Urinary bladder (tissue), 4 donors: ENCODE results near the gene CRTC2. TPM values are rescaled to one million over a fixed set of nuclear protein-coding genes. Genes with fewer than 3 reads are reported as not detected.
"Not testable (repeated sequence)": the region's sequence is repeated elsewhere in the genome, so short reads cannot be mapped to it uniquely, and the experiment has no call there.

Experiments
- DNase-seq: peaks from one replicate; pipeline ENCODE4 v3.0.0-alpha.2; 2015; ENCODE audit errors: extremely low spot score
- H3K27ac ChIP-seq: one replicate; pipeline ENCODE4 v1.5.1; 2013; ENCODE audit warnings: low read depth, mild to moderate bottlenecking, moderate library complexity
- H3K36me3 ChIP-seq: one replicate; pipeline ENCODE4 v1.6.1; 2013; ENCODE audit warnings: mild to moderate bottlenecking, moderate library complexity; ENCODE audit not compliant: insufficient read depth
- H3K4me1 ChIP-seq: one replicate; pipeline ENCODE4 v1.6.1; 2013; ENCODE audit warnings: mild to moderate bottlenecking, moderate library complexity; ENCODE audit not compliant: insufficient read depth
- H3K4me3 ChIP-seq: one replicate; pipeline ENCODE4 v1.5.1; 2013; ENCODE audit warnings: low read depth, low read length
- WGBS: extraction: QIAGEN DNeasy Blood & Tissue Kit; methylation state at CpG from one replicate; pipeline ENCODE4 v1.1.7; 2013; 5-methylcytosine and 5-hydroxymethylcytosine counted together
- polyA plus RNA-seq: library from polyadenylated mRNA; stranded (reverse); fragments of 200-250 nt; gene quantifications from one replicate; pipeline ENCODE4 v1.2.3, GENCODE V29; 2013
- total RNA-seq: library from RNA; depleted of rRNA; stranded (reverse); fragments of >200 nt; gene quantifications from one replicate; pipeline ENCODE4 v1.2.3, GENCODE V29; 2014
- donor health status: healthy with polysubstance abuse.
- donor health status: healthy.

CRTC2 gene
- total and polyA plus RNA-seq, 2 donors: 4.3 to 29.8 TPM

- no peak overlapping the region for H3K4me3 ChIP-seq
- no peak overlapping the region for H3K27ac ChIP-seq
- H3K4me1 ChIP-seq: no peaks in the 10 kb centered on the region
- 49% methylated on average over 6 of the region's 6 CpGs for WGBS
- H3K36me3 ChIP-seq: no peaks in the 10 kb centered on the region
- DNase-seq: no peak
Measured at GRCh38 chr1:153984123-153984894, 25.9 kb upstream of the CRTC2 start.

DNA sequence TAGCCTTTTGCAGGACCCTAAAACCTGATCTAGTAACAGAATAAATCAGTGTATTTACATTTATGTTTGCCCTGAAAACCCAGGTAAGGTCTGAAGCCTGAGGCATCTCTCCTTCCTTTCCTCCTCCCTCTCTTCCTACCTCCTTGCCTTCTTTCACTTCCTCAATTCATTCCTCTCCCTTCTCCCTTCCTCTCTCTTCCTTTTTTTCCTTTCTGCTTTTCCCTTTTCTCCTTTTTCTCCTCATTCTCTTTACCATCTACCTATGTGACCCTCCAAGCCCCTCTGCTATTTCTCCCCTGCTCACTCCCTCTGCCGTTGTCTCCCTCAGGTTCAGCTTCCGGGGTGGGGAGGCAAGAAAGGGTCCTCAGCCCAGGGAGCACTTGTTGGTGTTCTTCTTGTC lies 23.3 kb upstream of the CRTC2 start:
- WGBS: 90% methylated on average over 2 of the region's 2 CpGs
- not testable (repeated sequence) for H3K36me3 ChIP-seq, DNase-seq, H3K27ac ChIP-seq, H3K4me3 ChIP-seq, H3K4me1 ChIP-seq

- not testable (repeated sequence) for DNase-seq, H3K27ac ChIP-seq, H3K36me3 ChIP-seq, H3K4me3 ChIP-seq, H3K4me1 ChIP-seq
- 90% methylated on average over 12 of the region's 12 CpGs for WGBS
Measured at GRCh38 chr1:153979091-153979490, 20.7 kb upstream of the CRTC2 start.

GRCh38 chr1:153978274-153978909 lies 20.0 kb upstream of the CRTC2 start:
- H3K4me3 ChIP-seq: no peak overlapping the region
- H3K4me1 ChIP-seq: no peaks in the 10 kb centered on the region
- H3K27ac ChIP-seq: no peak overlapping the region
- no peaks in the 10 kb centered on the region for H3K36me3 ChIP-seq
- no peak for DNase-seq
- 63% methylated on average over 9 of the region's 9 CpGs for WGBS

DNA sequence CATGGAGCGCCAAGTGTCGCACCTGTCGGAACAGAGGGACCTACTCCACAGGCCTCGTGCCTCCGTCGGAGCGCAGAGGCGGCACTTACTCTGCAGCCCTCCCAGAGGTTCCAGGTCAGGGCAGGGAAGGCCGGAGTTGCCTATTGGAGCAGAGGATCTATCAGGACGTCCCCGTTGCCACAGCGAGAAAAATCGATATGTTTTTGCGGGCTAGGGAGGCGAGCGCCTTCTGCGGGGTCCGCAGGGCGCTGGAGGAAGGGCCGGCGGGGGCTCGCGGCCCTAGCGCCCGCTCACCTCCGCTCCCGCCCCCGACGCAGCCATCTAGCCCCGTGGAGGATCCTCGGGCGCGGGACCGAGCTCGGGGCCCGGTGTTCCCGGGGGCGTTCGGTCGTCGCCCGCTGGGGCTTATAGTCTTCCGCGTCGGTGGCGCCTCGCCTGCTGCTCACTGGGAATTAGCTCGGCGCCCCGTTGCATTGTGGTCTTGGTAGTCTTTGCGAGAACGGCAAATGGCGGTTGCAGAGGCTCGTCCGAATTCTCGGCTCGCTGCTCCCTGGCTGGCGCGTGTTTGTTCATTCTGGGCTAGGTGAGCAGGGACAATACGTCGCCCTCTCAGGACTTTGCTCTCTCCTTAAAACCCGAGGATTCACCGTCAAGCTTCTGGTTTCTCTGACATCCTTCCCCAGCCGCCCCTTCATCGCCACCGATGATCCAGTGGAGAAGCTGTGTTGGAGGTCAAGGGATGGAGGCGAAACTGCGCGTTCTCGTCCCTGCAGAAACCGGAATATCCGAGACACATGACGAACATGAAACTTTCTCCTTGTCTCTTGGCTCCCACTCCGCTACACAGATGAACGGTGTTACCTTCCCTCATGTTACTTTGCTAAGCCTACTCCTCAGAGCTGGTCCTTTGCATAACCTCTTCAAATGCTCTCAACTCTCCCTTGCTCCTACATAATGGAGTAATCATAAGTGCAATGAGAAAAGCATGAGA lies 19.1 kb upstream of the CRTC2 start, which contains the start of gene JTB:
Gene JTB (minus strand): TSS at position 425 of the 991 bp plus-strand sequence. CDS start 422 bp downstream, at position 3.
- Histone ChIP-seq H3K36me3 (no peaks in the 10 kb centered on the region), H3K27ac (peak within 1 kb of the TSS; percentile 80)
- DNase-seq: peak; percentile 86

GRCh38 chr1:153976819-153977249 lies 18.4 kb upstream of the CRTC2 start:
- DNase-seq: no peak
- H3K4me1 ChIP-seq: no peaks in the 10 kb centered on the region
- no peaks in the 10 kb centered on the region for H3K36me3 ChIP-seq
- peak overlapping the region; percentile 90 for H3K4me3 ChIP-seq
- H3K27ac ChIP-seq: peak overlapping the region; percentile 80
- WGBS: under 1% methylated on average over 16 of the region's 16 CpGs

More for the DNA sequence above, 19.1 kb upstream of the CRTC2 start, which contains the start of gene JTB:
- under 1% methylated on average over 75 of the region's 75 CpGs for WGBS
- peak within 1 kb of the TSS; percentile 90 for H3K4me3 ChIP-seq
- no peaks in the 10 kb centered on the region for H3K4me1 ChIP-seq

DNA sequence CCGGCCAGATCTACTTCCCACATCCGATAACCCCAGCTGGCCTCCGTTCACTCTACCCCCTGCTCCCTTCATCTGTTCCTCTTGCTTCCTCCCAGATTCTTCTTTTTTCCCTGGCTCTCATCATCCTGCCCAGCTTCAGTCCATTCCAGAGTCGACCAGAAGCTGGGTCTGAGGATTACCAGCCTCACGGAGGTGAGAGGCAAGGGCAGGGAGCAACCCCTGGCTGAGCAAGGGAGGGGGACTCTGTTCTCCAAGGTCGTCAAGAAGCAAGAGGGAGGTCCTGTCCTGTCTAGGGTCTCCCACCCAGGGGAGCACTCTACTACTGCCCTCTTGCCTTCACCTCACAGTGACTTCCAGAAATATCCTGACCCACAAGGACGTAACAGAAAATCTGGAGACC lies 15.1 kb upstream of the CRTC2 start:
- DNase-seq: no peak
- 66% methylated on average over 7 of the region's 7 CpGs for WGBS
- Histone ChIP-seq H3K27ac (no peak overlapping the region), H3K36me3 (no peaks in the 10 kb centered on the region), H3K4me3 (no peak overlapping the region), H3K4me1 (no peaks in the 10 kb centered on the region)

GRCh38 chr1:153973071-153973470 lies 14.7 kb upstream of the CRTC2 start:
- Histone ChIP-seq H3K4me3 (no peak overlapping the region), H3K27ac (no peak overlapping the region), H3K36me3 (no peaks in the 10 kb centered on the region), H3K4me1 (no peaks in the 10 kb centered on the region)
- WGBS: 91% methylated on average over 3 of the region's 3 CpGs
- DNase-seq: no peak

DNA sequence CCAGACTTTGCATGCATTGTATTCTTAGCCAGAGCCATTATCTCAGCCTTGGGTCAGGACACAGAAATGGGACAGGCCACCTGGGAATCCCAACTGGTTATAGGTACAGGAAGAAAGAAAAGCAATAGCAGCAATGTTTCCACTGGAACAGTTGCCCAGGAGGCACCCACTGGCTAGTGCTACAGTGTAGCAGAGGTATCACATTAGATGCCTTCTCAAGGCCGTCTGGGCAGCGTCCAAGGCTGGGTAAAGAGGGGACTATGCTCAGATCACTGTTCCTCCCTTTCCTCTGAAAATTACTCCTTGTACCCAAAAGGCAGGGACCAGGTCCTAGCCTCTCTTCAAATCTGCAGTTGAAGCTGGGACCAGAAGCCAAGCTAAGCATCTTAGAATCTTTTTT lies 11.9 kb upstream of the CRTC2 start:
- no peak for DNase-seq
- Histone ChIP-seq H3K27ac (no peak overlapping the region), H3K36me3 (no peaks in the 10 kb centered on the region), H3K4me3 (no peak overlapping the region), H3K4me1 (no peaks in the 10 kb centered on the region)
- WGBS: 89% methylated on average over 2 of the region's 2 CpGs

GRCh38 chr1:153968972-153969371 lies 10.6 kb upstream of the CRTC2 start:
- no peak for DNase-seq
- no peak overlapping the region for H3K27ac ChIP-seq
- 92% methylated on average over 2 of the region's 2 CpGs for whole genome bisulfite sequencing
- no peaks in the 10 kb centered on the region for H3K36me3 ChIP-seq
- H3K4me3 ChIP-seq: no peak overlapping the region
- H3K4me1 ChIP-seq: no peaks in the 10 kb centered on the region

GRCh38 chr1:153968408-153968807 lies 10.0 kb upstream of the CRTC2 start:
- H3K27ac ChIP-seq: no peak overlapping the region
- H3K36me3 ChIP-seq: no peaks in the 10 kb centered on the region
- no peak for DNase-seq
- peak overlapping the region; percentile 40 for H3K4me3 ChIP-seq
- 8% methylated on average over 13 of the region's 13 CpGs for WGBS
- H3K4me1 ChIP-seq: no peaks in the 10 kb centered on the region

DNA sequence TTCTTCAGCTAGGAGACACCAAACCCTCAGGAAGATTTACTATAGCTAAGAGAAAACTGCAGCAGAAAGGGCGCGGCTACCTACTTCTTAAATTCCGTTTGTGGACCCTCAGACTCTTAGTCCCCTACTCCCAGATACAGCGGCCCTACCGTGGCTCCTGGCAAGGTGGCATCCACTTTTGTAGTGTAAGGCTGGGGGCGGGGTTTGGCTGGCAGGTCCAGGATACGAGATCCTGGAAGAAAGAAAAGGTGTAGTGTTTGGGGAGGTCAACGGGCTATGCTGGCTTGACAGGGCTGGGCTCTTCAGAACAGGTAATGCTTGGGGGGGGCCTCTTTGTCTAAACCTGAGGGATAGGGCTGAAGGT lies 9.6 kb upstream of the CRTC2 start:
- WGBS: 1% methylated on average over 8 of the region's 8 CpGs
- DNase-seq: no peak
- Histone ChIP-seq H3K4me1 (no peaks in the 10 kb centered on the region), H3K4me3 (peak overlapping the region; percentile 40), H3K27ac (no peak overlapping the region), H3K36me3 (no peaks in the 10 kb centered on the region)
